Endothelial cell of umbilical vein (primary cell): ENCODE results near the gene VPS4A. TPM values are rescaled to one million over a fixed set of nuclear protein-coding genes. Genes with fewer than 3 reads are reported as not detected.

ENCODE experiments used
- BruUV-seq: library from RNA; stranded (reverse); fragments of 400-500 nt; replicated peaks from 2 replicates; lab custom pipeline; 2021; lab: Mats Ljungman, UMichigan
- CTCF ChIA-PET: fragments of 300-600, 350-600 bp; sonication (Branson Sonifier 250); formaldehyde crosslinking; loops from one replicate; lab custom pipeline; 2021; ENCODE audit warnings: antibody characterized with exemption, inconsistent platforms; lab: Charles Lee
- POLR2A ChIA-PET: fragments of 300-600, 350-600 bp; sonication (Branson Sonifier 250); formaldehyde crosslinking; loops from one replicate; lab custom pipeline; 2021; ENCODE audit warnings: antibody characterized with exemption, inconsistent platforms; lab: Charles Lee
- DNase-seq: peaks from one replicate; pipeline ENCODE4 v3.0.0-alpha.2; 2011; ENCODE audit warnings: low read depth, low spot score
- FAIRE-seq: peaks from 2 replicates; lab custom pipeline; 2011; peaks lifted over from hg19 to GRCh38; lab: Jason Lieb, UNC
- H2AFZ ChIP-seq: 2 replicates; pipeline ENCODE4 v1.6.0; 2012; ENCODE audit warnings: low read depth, low read length, control low read depth, inconsistent platforms
- H3K27ac ChIP-seq: 2 replicates; pipeline ENCODE4 v1.5.1; 2011; ENCODE audit warnings: low read depth, mild to moderate bottlenecking, control low read depth, low read length, moderate library complexity; ENCODE audit not compliant: insufficient read depth
- H3K27me3 ChIP-seq, 2 experiments: 2 replicates each; pipeline versions ENCODE4 v1.6.0 to v1.6.1; 2011; ENCODE audit warnings: low read length in 2 of 2, mixed read lengths in 1 of 2; ENCODE audit not compliant: control insufficient read depth in 2 of 2, insufficient read depth in 2 of 2
- H3K36me3 ChIP-seq, 2 experiments: 2 replicates in 1 of 2; 3 replicates in 1 of 2; pipeline ENCODE4 v1.5.1; 2011; ENCODE audit warnings: low read length in 2 of 2, mild to moderate bottlenecking in 1 of 2, moderate library complexity in 1 of 2; ENCODE audit not compliant: control insufficient read depth in 2 of 2, insufficient read depth in 2 of 2; ENCODE audit errors: extremely low read depth in 1 of 2
- H3K4me1 ChIP-seq: 3 replicates; pipeline ENCODE4 v1.5.1; 2011; ENCODE audit warnings: mild to moderate bottlenecking, low read length; ENCODE audit not compliant: control insufficient read depth, insufficient read depth; ENCODE audit errors: extremely low read depth
- H3K4me2 ChIP-seq: 2 replicates; pipeline ENCODE4 v1.6.1; 2011; ENCODE audit warnings: low read length, control low read depth, mixed read lengths; ENCODE audit not compliant: insufficient read depth
- H3K4me3 ChIP-seq, 3 experiments: fragments of 200-600 bp in 1 of 3; sonication (generic), shearing (Covaris generic) in 1 of 3; replicated peaks in 1 of 3; 2 replicates each; pipeline ENCODE4 v1.5.1; 2011 to 2016; ENCODE audit warnings: control low read depth in 3 of 3, low read length in 3 of 3, mild to moderate bottlenecking in 2 of 3, inconsistent platforms in 1 of 3, low read depth in 1 of 3, moderate library complexity in 1 of 3; ENCODE audit not compliant: insufficient read depth in 1 of 3
- H3K79me2 ChIP-seq: 2 replicates; pipeline ENCODE4 v1.6.0; 2012; ENCODE audit warnings: low read length, inconsistent platforms; ENCODE audit not compliant: control insufficient read depth, insufficient read depth
- H3K9ac ChIP-seq: replicated peaks from 2 replicates; pipeline ENCODE3; 2011; ENCODE audit warnings: low read length, control low read depth; ENCODE audit not compliant: insufficient read depth; ENCODE audit errors: extremely low read depth
- H3K9me1 ChIP-seq: replicated peaks from 3 replicates; pipeline ENCODE4 v1.6.0; 2011; ENCODE audit warnings: mild to moderate bottlenecking, low read length; ENCODE audit not compliant: control insufficient read depth, insufficient read depth; ENCODE audit errors: extremely low read depth
- H3K9me3 ChIP-seq: replicated peaks from 2 replicates; pipeline ENCODE4 v1.5.1; 2012; ENCODE audit warnings: low read length, inconsistent platforms; ENCODE audit not compliant: control insufficient read depth, insufficient read depth
- H4K20me1 ChIP-seq: replicated peaks from 2 replicates; pipeline ENCODE3; 2011; ENCODE audit warnings: mild to moderate bottlenecking, low read length; ENCODE audit not compliant: control insufficient read depth, insufficient read depth; ENCODE audit errors: extremely low read depth
- EZH2 ChIP-seq: IDR thresholded peaks from 2 replicates; pipeline ENCODE4 v1.6.1; 2012; ENCODE audit warnings: borderline replicate concordance, low read depth, mild to moderate bottlenecking, moderate library complexity, low read length, inconsistent platforms; ENCODE audit not compliant: severe bottlenecking
- FOS ChIP-seq: IDR thresholded peaks from 2 replicates; pipeline ENCODE4 v1.6.1; 2011; ENCODE audit warnings: mild to moderate bottlenecking, low read length, moderate library complexity, borderline replicate concordance; ENCODE audit not compliant: insufficient read depth
- GATA2 ChIP-seq: IDR thresholded peaks from 2 replicates; pipeline ENCODE4 v1.7.0; 2011; ENCODE audit warnings: low read depth, mild to moderate bottlenecking, moderate library complexity, mixed read lengths, low read length; ENCODE audit not compliant: insufficient read length, insufficient read depth
- JUN ChIP-seq: IDR thresholded peaks from 2 replicates; pipeline ENCODE4 v1.6.1; 2011; ENCODE audit warnings: borderline replicate concordance, low read depth; ENCODE audit not compliant: insufficient read length, insufficient read depth
- MYC ChIP-seq: IDR thresholded peaks from one replicate; pipeline ENCODE4 v1.6.1; 2011; ENCODE audit warnings: mild to moderate bottlenecking, low read depth, low read length
- POLR2A ChIP-seq: IDR thresholded peaks from 2 replicates; pipeline ENCODE4 v1.6.1; 2012; ENCODE audit warnings: low read depth, mild to moderate bottlenecking, control low read depth, low read length
- POLR2AphosphoS5 ChIP-seq: IDR thresholded peaks from 2 replicates; pipeline ENCODE4 v1.6.1; 2012; ENCODE audit warnings: low read depth, mild to moderate bottlenecking, control low read depth, low read length, moderate library complexity; ENCODE audit not compliant: insufficient read depth
- dilution Hi-C: fragments of 300-500 bp; cut with MboI; formaldehyde crosslinking; loops from one replicate; pipeline ENCODE4 v1.15.0; 2019; ENCODE audit warnings: low sequenced_read_pairs; ENCODE audit not compliant: extremely low pct_ligation_motif_present
- intact Hi-C: fragments of 100-400 bp; cut with micrococcal nuclease; formaldehyde crosslinking; loops from one replicate; pipeline ENCODE4 v1.10.0; 2022
- polyA plus RNA-seq, 4 experiments: library from polyadenylated mRNA; depleted of rRNA in 3 of 4; stranded (reverse) in 3 of 4; unstranded in 1 of 4; fragments of >200 nt; gene quantifications; 2 replicates each; pipeline versions ENCODE4 v1.2.1 to v1.2.3, GENCODE V29; 2011 to 2012; ENCODE audit warnings: missing spikeins in 1 of 4
- total RNA-seq: library from RNA; stranded (reverse); gene quantifications from 2 replicates; pipeline ENCODE4 v1.2.3, GENCODE V29; 2021
- TF ChIP-seq, protein P1 (sequence below): IDR thresholded peaks from 2 replicates; pipeline ENCODE4 v1.6.1; 2011; ENCODE audit not compliant: insufficient read depth, insufficient read length
- TF ChIP-seq, protein P2 (sequence below), 2 donors: IDR thresholded peaks; 1 replicate in 1 of 2; 2 replicates in 1 of 2; pipeline ENCODE4 v1.5.1; 2011; ENCODE audit warnings: low read length in 2 of 2, mild to moderate bottlenecking in 2 of 2, moderate library complexity in 2 of 2, control low read depth in 1 of 2, inconsistent platforms in 1 of 2, low read depth in 1 of 2; ENCODE audit not compliant: insufficient read depth in 1 of 2; ENCODE audit errors: extremely low read depth in 1 of 2

VPS4A gene
- total and polyA plus RNA-seq, 2 donors (not counting 3 experiments of a cell fraction or from before 2014, with no cell fraction given), result 22.3 to 34.8 TPM

- ChIA-PET POLR2A (interaction anchor here (0.7 kb wide), 1 partner anchor 25 kb away, joined by 3 read pairs; no protein-coding TSS in a partner anchor), CTCF (interaction anchor here (1.3 to 2.4 kb wide), 2 partner anchors 17 to 177 kb away, joined by 4 to 8 read pairs; no protein-coding TSS in a partner anchor)
- Histone ChIP-seq H3K4me1 (peaks cover 21% of the 10 kb centered on the region), H4K20me1 (no peaks in the 10 kb centered on the region), H3K9me3 (no peaks in the 10 kb centered on the region), H3K9me1 (no peaks in the 10 kb centered on the region), H3K27ac (no peak overlapping the region), H3K4me3 (no peak overlapping the region), H3K4me2 (no peak overlapping the region), H3K27me3 (no peaks in the 10 kb centered on the region), H2AFZ (no peak overlapping the region), H3K79me2 (peaks cover 45% of the 10 kb centered on the region), H3K9ac (no peak overlapping the region), H3K36me3 (peaks cover 0 to 14% of the 10 kb centered on the region in 2 experiments)
- no TSS peak for BruUV-seq
- dilution Hi-C loops, result no loop called here
- intact Hi-C loops, result no loop called here
- DNase-seq (no peak), FAIRE-seq (peak; percentile 49)
- TF ChIP-seq, protein P1, sequence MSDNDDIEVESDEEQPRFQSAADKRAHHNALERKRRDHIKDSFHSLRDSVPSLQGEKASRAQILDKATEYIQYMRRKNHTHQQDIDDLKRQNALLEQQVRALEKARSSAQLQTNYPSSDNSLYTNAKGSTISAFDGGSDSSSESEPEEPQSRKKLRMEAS, result no peak
- TF ChIP-seq EZH2, result no peak
- TF ChIP-seq JUN, result no peak
- no peak for TF ChIP-seq FOS
- TF ChIP-seq POLR2AphosphoS5, result no peak
- no peak for TF ChIP-seq POLR2A
- no peak for TF ChIP-seq GATA2
- TF ChIP-seq MYC, result no peak
- TF ChIP-seq, protein P2, sequence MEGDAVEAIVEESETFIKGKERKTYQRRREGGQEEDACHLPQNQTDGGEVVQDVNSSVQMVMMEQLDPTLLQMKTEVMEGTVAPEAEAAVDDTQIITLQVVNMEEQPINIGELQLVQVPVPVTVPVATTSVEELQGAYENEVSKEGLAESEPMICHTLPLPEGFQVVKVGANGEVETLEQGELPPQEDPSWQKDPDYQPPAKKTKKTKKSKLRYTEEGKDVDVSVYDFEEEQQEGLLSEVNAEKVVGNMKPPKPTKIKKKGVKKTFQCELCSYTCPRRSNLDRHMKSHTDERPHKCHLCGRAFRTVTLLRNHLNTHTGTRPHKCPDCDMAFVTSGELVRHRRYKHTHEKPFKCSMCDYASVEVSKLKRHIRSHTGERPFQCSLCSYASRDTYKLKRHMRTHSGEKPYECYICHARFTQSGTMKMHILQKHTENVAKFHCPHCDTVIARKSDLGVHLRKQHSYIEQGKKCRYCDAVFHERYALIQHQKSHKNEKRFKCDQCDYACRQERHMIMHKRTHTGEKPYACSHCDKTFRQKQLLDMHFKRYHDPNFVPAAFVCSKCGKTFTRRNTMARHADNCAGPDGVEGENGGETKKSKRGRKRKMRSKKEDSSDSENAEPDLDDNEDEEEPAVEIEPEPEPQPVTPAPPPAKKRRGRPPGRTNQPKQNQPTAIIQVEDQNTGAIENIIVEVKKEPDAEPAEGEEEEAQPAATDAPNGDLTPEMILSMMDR (IDR thresholded peaks at IDR 0.05; ENCODE audit: extremely low read depth in 1 of 2, insufficient read depth in 1 of 2, low read depth in 1 of 2, low read length in 2 of 2), result no peak
Observed at GRCh38 chr16:69327585-69328310, 16.6 kb downstream of the VPS4A start.
